NB4 (cell line): ENCODE data around the gene TEC.
"Not testable (repeated sequence)": the region's sequence is repeated elsewhere in the genome, so short reads cannot be mapped to it uniquely, and the experiment has no call there.

Experiments
- DNase-seq: peaks from one replicate; pipeline ENCODE4 v3.0.0; 2010; ENCODE audit warnings: low read depth
- H3K4me3 ChIP-seq: one replicate; pipeline ENCODE4 v1.5.1; 2011; ENCODE audit warnings: mild to moderate bottlenecking, low read depth, low read length, moderate library complexity
- MAX ChIP-seq: IDR thresholded peaks from 2 replicates; pipeline ENCODE4 v1.6.1; 2011; ENCODE audit warnings: low read depth, low read length
- MYC ChIP-seq: IDR thresholded peaks from 2 replicates; pipeline ENCODE4 v1.6.1; 2011; ENCODE audit warnings: low read depth, low read length
- POLR2A ChIP-seq: IDR thresholded peaks from 2 replicates; pipeline ENCODE4 v1.6.1; 2011; ENCODE audit warnings: mild to moderate bottlenecking; ENCODE audit not compliant: insufficient read length; ENCODE audit errors: extremely low read depth
- TF ChIP-seq, protein P1 (sequence below): IDR thresholded peaks from one replicate; pipeline ENCODE4 v1.5.1; 2012; ENCODE audit warnings: low read depth, low read length

TEC gene

GRCh38 chr4:48189731-48190130 is 79.9 kb downstream of the TEC start:
- no peak overlapping the region for H3K4me3 ChIP-seq
- no peak for DNase-seq
- TF ChIP-seq, protein P1, sequence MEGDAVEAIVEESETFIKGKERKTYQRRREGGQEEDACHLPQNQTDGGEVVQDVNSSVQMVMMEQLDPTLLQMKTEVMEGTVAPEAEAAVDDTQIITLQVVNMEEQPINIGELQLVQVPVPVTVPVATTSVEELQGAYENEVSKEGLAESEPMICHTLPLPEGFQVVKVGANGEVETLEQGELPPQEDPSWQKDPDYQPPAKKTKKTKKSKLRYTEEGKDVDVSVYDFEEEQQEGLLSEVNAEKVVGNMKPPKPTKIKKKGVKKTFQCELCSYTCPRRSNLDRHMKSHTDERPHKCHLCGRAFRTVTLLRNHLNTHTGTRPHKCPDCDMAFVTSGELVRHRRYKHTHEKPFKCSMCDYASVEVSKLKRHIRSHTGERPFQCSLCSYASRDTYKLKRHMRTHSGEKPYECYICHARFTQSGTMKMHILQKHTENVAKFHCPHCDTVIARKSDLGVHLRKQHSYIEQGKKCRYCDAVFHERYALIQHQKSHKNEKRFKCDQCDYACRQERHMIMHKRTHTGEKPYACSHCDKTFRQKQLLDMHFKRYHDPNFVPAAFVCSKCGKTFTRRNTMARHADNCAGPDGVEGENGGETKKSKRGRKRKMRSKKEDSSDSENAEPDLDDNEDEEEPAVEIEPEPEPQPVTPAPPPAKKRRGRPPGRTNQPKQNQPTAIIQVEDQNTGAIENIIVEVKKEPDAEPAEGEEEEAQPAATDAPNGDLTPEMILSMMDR = no peak
- no peak for TF ChIP-seq MAX

GRCh38 chr4:48188390-48188789 is 81.2 kb downstream of the TEC start:
- no peak for DNase-seq
- TF ChIP-seq, protein P1 = no peak
- no peak for TF ChIP-seq MYC
- no peak for TF ChIP-seq POLR2A
- no peak for TF ChIP-seq MAX
- H3K4me3 ChIP-seq = no peak overlapping the region

- H3K4me3 ChIP-seq = no peak overlapping the region
- no peak for DNase-seq
- TF ChIP-seq POLR2A = no peak
- TF ChIP-seq MYC = no peak
- TF ChIP-seq MAX = no peak
- TF ChIP-seq, protein P1 = no peak
Observed at GRCh38 chr4:48187813-48188212, 81.8 kb downstream of the TEC start.

DNA sequence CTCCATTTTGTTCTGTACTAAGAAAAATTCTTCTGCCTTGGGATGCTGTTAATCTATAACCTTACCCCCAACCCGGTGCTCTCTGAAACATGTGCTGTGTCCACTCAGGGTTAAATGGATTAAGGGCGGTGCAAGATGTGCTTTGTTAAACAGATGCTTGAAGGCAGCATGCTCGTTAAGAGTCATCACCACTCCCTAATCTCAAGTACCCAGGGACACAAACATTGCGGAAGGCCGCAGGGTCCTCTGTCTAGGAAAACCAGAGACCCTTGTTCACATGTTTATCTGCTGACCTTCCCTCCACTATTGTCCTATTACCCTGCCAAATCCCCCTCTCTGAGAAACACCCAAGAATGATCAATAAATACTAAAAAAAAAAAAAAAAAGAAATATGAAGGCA is 82.6 kb downstream of the TEC start:
- H3K4me3 ChIP-seq, DNase-seq: not testable (repeated sequence)

- not testable (repeated sequence) for DNase-seq, H3K4me3 ChIP-seq
Observed at GRCh38 chr4:48186394-48186793, 83.2 kb downstream of the TEC start.

GRCh38 chr4:48184882-48185281 is 84.8 kb downstream of the TEC start:
- no peak for DNase-seq
- TF ChIP-seq MYC (no peak), POLR2A (no peak)
- TF ChIP-seq, protein P1 = no peak
- H3K4me3 ChIP-seq = no peak overlapping the region

DNA sequence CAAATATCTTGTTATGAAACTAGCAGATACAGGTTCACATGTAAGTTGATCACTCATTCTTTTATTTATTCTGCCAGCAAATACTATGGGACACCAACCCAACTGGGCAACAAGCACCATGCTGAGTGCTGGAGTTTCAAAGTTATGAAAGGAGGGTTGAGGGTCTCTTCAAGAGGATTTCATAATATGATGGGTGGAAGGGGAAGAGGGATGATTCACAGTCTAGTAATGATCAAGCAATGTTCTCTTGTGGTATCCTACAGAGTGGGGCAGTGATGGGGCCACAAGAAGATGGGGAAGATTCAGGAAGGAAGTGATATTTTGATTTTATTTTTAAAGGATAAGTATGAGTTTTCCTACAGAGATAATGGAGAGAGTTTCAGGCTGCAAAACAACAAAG is 89.4 kb downstream of the TEC start:
- TF ChIP-seq MAX (no peak), POLR2A (no peak), MYC (no peak)
- TF ChIP-seq, protein P1 = no peak
- DNase-seq = peak; percentile 78
- no peak overlapping the region for H3K4me3 ChIP-seq
